SU-DHL-6 (cell line): ENCODE data around the gene MAPK12.

ENCODE experiments used
- EZH2phosphoT487 ChIP-seq: fragments of 200-600 bp; sonication (generic), shearing (Covaris generic); conservative IDR thresholded peaks from 2 replicates; pipeline ENCODE4 v1.6.1; 2018; ENCODE audit warnings: mild to moderate bottlenecking, antibody characterized with exemption, low read length, moderate library complexity, mixed read lengths
- TF ChIP-seq, protein P1 (sequence below): fragments of 200-600 bp; sonication (generic); IDR thresholded peaks from one replicate; pipeline ENCODE4 v1.5.1; 2017; ENCODE audit warnings: antibody characterized with exemption, mild to moderate bottlenecking, low read length, moderate library complexity; ENCODE audit not compliant: insufficient read depth, poor library complexity, severe bottlenecking

DNA sequence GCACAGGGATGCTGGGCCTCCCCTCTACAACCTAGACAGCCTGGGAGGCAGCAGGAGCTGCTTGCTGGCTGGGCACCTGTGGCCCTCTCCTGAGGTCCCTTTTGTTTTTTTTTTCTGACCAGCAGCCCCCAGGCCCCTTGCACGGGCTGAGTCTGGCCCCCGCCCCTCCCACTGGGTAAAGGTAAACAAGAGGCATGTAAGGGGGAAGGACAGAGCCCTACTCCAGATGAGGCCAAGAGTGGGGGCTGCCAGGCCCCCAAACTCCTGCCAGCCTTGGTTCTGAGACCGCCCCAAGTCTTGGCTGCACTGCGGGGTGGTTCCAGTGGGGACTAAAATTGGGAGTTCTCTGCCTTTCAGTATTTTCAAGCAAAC, 36.8 kb upstream of the MAPK12 start:
- TF ChIP-seq, protein P1, sequence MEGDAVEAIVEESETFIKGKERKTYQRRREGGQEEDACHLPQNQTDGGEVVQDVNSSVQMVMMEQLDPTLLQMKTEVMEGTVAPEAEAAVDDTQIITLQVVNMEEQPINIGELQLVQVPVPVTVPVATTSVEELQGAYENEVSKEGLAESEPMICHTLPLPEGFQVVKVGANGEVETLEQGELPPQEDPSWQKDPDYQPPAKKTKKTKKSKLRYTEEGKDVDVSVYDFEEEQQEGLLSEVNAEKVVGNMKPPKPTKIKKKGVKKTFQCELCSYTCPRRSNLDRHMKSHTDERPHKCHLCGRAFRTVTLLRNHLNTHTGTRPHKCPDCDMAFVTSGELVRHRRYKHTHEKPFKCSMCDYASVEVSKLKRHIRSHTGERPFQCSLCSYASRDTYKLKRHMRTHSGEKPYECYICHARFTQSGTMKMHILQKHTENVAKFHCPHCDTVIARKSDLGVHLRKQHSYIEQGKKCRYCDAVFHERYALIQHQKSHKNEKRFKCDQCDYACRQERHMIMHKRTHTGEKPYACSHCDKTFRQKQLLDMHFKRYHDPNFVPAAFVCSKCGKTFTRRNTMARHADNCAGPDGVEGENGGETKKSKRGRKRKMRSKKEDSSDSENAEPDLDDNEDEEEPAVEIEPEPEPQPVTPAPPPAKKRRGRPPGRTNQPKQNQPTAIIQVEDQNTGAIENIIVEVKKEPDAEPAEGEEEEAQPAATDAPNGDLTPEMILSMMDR, result no peak
- no peak for TF ChIP-seq EZH2phosphoT487
